ENCODE measurements around the gene TMPRSS2. TPM values are rescaled to one million over a fixed set of nuclear protein-coding genes. Genes with fewer than 3 reads are reported as not detected.

The TMPRSS2 gene
- total and polyA plus RNA-seq, 2 donors (not counting 3 experiments of a cell fraction or from before 2014, with no cell fraction given), result not detected

- FAIRE-seq (no peak), DNase-seq (ENCODE audit: low read depth, low spot score) (no peak)
- no peak overlapping the region for H3K27ac ChIP-seq (ENCODE audit: insufficient read depth, low read depth, low read length)
- no peaks in the 10 kb centered on the region for H3K4me1 ChIP-seq (ENCODE audit: control insufficient read depth, extremely low read depth, insufficient read depth, low read length)
- H3K27me3 ChIP-seq (ENCODE audit: control insufficient read depth in 2 of 2, insufficient read depth in 2 of 2, low read length in 2 of 2), result no peaks in the 10 kb centered on the region
- TF ChIP-seq POLR2A (IDR thresholded peaks at IDR 0.05; ENCODE audit: low read depth, low read length) (no peak), EZH2 (IDR thresholded peaks at IDR 0.05; ENCODE audit: borderline replicate concordance, low read depth, low read length, severe bottlenecking) (no peak), MYC (IDR thresholded peaks at IDR 0.05; ENCODE audit: low read depth, low read length) (no peak), GATA2 (IDR thresholded peaks at IDR 0.05; ENCODE audit: insufficient read depth, insufficient read length, low read depth, low read length) (no peak), FOS (IDR thresholded peaks at IDR 0.05; ENCODE audit: borderline replicate concordance, insufficient read depth, low read length) (no peak), CTCF (IDR thresholded peaks at IDR 0.05; ENCODE audit: extremely low read depth in 1 of 2, insufficient read depth in 1 of 2, low read depth in 1 of 2, low read length in 2 of 2) (no peak), POLR2AphosphoS5 (IDR thresholded peaks at IDR 0.05; ENCODE audit: insufficient read depth, low read depth, low read length) (no peak), MAX (IDR thresholded peaks at IDR 0.05; ENCODE audit: insufficient read depth, insufficient read length) (no peak), JUN (IDR thresholded peaks at IDR 0.05; ENCODE audit: borderline replicate concordance, insufficient read depth, insufficient read length, low read depth) (no peak)
- no TSS peak for BruUV-seq (replicated peaks)
- intact Hi-C loops (cut with micrococcal nuclease), result no loop called here
- no peak overlapping the region for H3K4me2 ChIP-seq (ENCODE audit: insufficient read depth, low read length)
- no peaks in the 10 kb centered on the region for H3K36me3 ChIP-seq (ENCODE audit: control insufficient read depth in 2 of 2, extremely low read depth in 1 of 2, insufficient read depth in 2 of 2, low read length in 2 of 2)
- H3K4me3 ChIP-seq (replicated peaks in 1 of 3; ENCODE audit: insufficient read depth in 1 of 3, low read depth in 1 of 3, low read length in 3 of 3), result no peak overlapping the region
- CTCF ChIA-PET, result interaction anchor here (1.1 kb wide), 1 partner anchor 160 kb away, joined by 3 read pairs; no protein-coding TSS in a partner anchor
- no peaks in the 10 kb centered on the region for H4K20me1 ChIP-seq (replicated peaks; ENCODE audit: control insufficient read depth, extremely low read depth, insufficient read depth, low read length)
- POLR2A ChIA-PET, result no interaction called here
- no peak overlapping the region for H3K9ac ChIP-seq (replicated peaks; ENCODE audit: extremely low read depth, insufficient read depth, low read length)
- dilution Hi-C loops (cut with MboI; ENCODE audit: extremely low pct_ligation_motif_present, low sequenced_read_pairs), result no loop called here
- H3K79me2 ChIP-seq (ENCODE audit: control insufficient read depth, insufficient read depth, low read length), result no peaks in the 10 kb centered on the region
- no peak overlapping the region for H2AFZ ChIP-seq (ENCODE audit: low read depth, low read length)
- no peaks in the 10 kb centered on the region for H3K9me3 ChIP-seq (replicated peaks; ENCODE audit: control insufficient read depth, insufficient read depth, low read length)
- H3K9me1 ChIP-seq (replicated peaks; ENCODE audit: control insufficient read depth, extremely low read depth, insufficient read depth, low read length), result no peaks in the 10 kb centered on the region
Observed at GRCh38 chr21:41443562-41443961, 64.4 kb downstream of the TMPRSS2 start.

All from endothelial cell of umbilical vein (primary cell).